Body of pancreas (tissue), 4 donors: ENCODE measurements around the gene CNGB1. TPM values are rescaled to one million over a fixed set of nuclear protein-coding genes. Genes with fewer than 3 reads are reported as not detected.

Source experiments
- ATAC-seq: fragments of 150-250 bp; one replicate; pipeline ENCODE4 v1.9.1; 2016
- DNase-seq, 4 donors: peaks; one replicate each; pipeline ENCODE4 v3.0.0-alpha.2; 2019
- H3K27ac ChIP-seq, 4 donors: fragments of 200-600 bp; sonication (generic); 1 replicate in 3 of 4; 2 replicates in 1 of 4; pipeline versions ENCODE4 v1.5.1 to v1.6.1; 2016 to 2019; ENCODE audit warnings: mild to moderate bottlenecking in 1 of 4, mixed read lengths in 1 of 4, moderate library complexity in 1 of 4
- H3K27me3 ChIP-seq, 2 donors: fragments of 200-600 bp; sonication (generic); one replicate each; pipeline ENCODE4 v1.6.0; 2016; ENCODE audit warnings: mild to moderate bottlenecking in 1 of 2
- H3K36me3 ChIP-seq, 2 donors: fragments of 200-600 bp; sonication (generic); replicated peaks in 1 of 2; 2 replicates each; pipeline ENCODE4 v1.5.1; 2016; ENCODE audit warnings: low read depth in 2 of 2; ENCODE audit not compliant: insufficient read depth in 1 of 2
- H3K4me1 ChIP-seq: fragments of 200-600 bp; sonication (generic); one replicate; pipeline ENCODE4 v1.6.0; 2016
- H3K4me3 ChIP-seq, 2 donors: fragments of 200-600 bp; sonication (generic); 1 replicate in 1 of 2; 2 replicates in 1 of 2; pipeline ENCODE4 v1.5.1; 2016 to 2019
- H3K9me3 ChIP-seq, 3 donors: fragments of 200-600 bp; sonication (generic); 1 replicate in 2 of 3; 2 replicates in 1 of 3; pipeline ENCODE4 v1.5.1; 2016
- POLR2A ChIP-seq, 3 donors: fragments of 450-650 bp; IDR thresholded peaks; one replicate each; pipeline ENCODE4 v1.6.1; 2016; ENCODE audit warnings: antibody characterized with exemption in 3 of 3, mild to moderate bottlenecking in 2 of 3
- WGBS, 2 donors: methylation state at CpG; one replicate each; pipeline ENCODE4 v1.1.5; 2017; 5-methylcytosine and 5-hydroxymethylcytosine counted together
- intact Hi-C: fragments of 100-400 bp; cut with DNase I; formaldehyde crosslinking; loops from one replicate; pipeline ENCODE4 v1.15.1; 2023
- total RNA-seq, 2 donors: library from RNA; depleted of rRNA; stranded (reverse); fragments of >200 nt; gene quantifications; one replicate each; pipeline ENCODE4 v1.1.0, GENCODE V29; 2016
- TF ChIP-seq, protein P1 (sequence below), 7 experiments: fragments of 450-650 bp in 4 of 7; fragments of 200-600 bp in 3 of 7; sonication (generic) in 3 of 7; IDR thresholded peaks; one replicate each; pipeline ENCODE4 v1.5.1; 2016 to 2019; ENCODE audit warnings: antibody characterized with exemption in 7 of 7

CNGB1 gene
- total RNA-seq, 2 donors from 2014 or later, result not detected

DNA sequence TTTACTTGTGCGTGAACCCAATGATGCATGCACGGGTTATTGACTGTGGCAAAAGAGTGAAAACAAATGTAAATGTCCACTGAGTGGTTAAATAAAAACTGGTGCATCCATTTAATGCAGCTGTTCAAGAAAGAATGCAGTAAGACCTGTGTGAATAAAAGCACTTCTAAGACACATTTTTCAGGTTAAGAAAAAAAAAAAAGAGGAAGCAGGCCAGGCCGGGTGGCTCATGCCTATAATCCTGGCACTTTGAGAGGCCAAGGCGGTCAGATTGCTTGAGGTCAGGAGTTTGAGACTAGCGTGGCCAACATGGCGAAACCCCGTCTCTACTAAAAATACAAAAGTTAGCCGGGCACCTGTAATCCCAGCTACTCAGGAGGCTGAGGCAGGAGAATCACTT lies 11.8 kb downstream of the CNGB1 start:
- H3K9me3 ChIP-seq, result no peaks in the 10 kb centered on the region
- WGBS, 2 donors, result 84 to 88% methylated on average over 8 of the region's 8 CpGs
- intact Hi-C loops, result no loop called here
- TF ChIP-seq, protein P1, sequence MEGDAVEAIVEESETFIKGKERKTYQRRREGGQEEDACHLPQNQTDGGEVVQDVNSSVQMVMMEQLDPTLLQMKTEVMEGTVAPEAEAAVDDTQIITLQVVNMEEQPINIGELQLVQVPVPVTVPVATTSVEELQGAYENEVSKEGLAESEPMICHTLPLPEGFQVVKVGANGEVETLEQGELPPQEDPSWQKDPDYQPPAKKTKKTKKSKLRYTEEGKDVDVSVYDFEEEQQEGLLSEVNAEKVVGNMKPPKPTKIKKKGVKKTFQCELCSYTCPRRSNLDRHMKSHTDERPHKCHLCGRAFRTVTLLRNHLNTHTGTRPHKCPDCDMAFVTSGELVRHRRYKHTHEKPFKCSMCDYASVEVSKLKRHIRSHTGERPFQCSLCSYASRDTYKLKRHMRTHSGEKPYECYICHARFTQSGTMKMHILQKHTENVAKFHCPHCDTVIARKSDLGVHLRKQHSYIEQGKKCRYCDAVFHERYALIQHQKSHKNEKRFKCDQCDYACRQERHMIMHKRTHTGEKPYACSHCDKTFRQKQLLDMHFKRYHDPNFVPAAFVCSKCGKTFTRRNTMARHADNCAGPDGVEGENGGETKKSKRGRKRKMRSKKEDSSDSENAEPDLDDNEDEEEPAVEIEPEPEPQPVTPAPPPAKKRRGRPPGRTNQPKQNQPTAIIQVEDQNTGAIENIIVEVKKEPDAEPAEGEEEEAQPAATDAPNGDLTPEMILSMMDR (IDR thresholded peaks at IDR 0.05), result no peak
- no peak for TF ChIP-seq POLR2A (IDR thresholded peaks at IDR 0.05)
- ATAC-seq (no peak), DNase-seq (no peak)
- peaks cover 20% of the 10 kb centered on the region for H3K4me1 ChIP-seq
- H3K27ac ChIP-seq, result no peak overlapping the region
- H3K36me3 ChIP-seq, result no peaks in the 10 kb centered on the region
- no peak overlapping the region for H3K4me3 ChIP-seq
- no peaks in the 10 kb centered on the region for H3K27me3 ChIP-seq

DNA sequence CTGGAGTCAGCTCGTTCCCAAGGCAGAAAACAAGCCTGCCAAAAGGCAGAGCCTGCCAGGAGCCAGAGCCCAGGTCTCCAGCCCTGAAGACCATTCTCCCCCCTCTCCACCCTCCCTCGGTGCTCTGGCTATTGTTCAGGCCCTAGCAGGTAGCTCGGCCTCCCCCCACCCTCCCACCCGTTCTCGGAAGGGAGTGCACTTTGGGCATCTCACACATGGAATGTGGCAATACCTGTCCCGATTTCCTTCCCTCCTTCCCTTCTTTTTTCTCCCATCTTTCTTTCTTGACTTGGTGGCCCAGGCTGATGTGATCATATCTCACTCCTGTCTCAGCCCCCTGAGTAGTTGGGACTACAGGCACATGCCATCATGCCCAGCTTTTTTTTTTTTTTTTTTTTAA lies 12.4 kb downstream of the CNGB1 start:
- DNase-seq, result no peak
- Histone ChIP-seq H3K27me3 (no peaks in the 10 kb centered on the region), H3K27ac (no peak overlapping the region), H3K4me3 (no peak overlapping the region), H3K9me3 (no peaks in the 10 kb centered on the region), H3K36me3 (no peaks in the 10 kb centered on the region), H3K4me1 (peaks cover 20% of the 10 kb centered on the region)
- WGBS, 2 donors, result 56 to 70% methylated on average over 6 of the region's 6 CpGs
- intact Hi-C loops, result no loop called here
- no peak for ATAC-seq
- no peak for TF ChIP-seq POLR2A (IDR thresholded peaks at IDR 0.05)
- TF ChIP-seq, protein P1 (IDR thresholded peaks at IDR 0.05), result no peak

DNA sequence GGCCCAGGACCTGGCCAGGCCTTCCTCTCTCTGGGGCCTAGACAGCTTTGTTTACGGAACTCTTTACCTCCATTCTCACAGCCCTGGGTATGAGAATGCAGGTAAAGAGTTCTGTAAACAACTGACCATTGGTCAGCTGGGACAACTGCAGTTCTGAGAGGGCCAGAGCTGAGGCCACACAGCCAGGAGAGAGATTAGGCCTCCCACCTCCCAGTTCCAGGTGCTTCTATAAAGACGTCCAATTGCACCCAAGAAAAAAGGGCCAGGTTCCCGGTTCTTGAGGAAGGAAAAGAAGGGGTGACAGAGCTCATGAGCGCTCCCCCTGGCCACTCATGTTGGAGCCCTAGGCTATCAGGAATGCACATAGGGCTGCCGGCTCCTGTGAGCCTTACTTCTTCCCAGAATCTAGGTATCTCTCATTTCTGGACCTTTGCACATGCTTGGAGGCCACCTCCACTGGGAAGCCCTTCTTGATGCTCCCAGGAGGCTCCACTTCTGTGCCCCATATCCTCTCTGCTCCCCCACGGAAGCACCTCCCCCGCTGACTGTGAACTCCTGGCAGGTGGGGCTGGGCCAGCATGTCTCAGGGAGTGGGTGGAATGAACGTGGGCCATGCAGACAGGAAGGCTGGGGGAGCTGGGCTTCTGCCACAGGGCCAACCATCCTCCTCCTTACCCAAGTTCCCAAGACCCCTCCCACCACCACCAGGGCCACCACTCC lies 13.1 kb downstream of the CNGB1 start:
- Histone ChIP-seq H3K27ac (no peak overlapping the region), H3K4me3 (no peak overlapping the region), H3K36me3 (no peaks in the 10 kb centered on the region), H3K9me3 (no peaks in the 10 kb centered on the region), H3K27me3 (no peaks in the 10 kb centered on the region), H3K4me1 (peaks cover 20% of the 10 kb centered on the region)
- 89 to 91% methylated on average over 8 of the region's 8 CpGs for WGBS, 2 donors
- no peak for ATAC-seq
- no peak for TF ChIP-seq POLR2A (IDR thresholded peaks at IDR 0.05)
- TF ChIP-seq, protein P1 (IDR thresholded peaks at IDR 0.05), result no peak
- intact Hi-C loops, result no loop called here
- DNase-seq, result no peak

DNA sequence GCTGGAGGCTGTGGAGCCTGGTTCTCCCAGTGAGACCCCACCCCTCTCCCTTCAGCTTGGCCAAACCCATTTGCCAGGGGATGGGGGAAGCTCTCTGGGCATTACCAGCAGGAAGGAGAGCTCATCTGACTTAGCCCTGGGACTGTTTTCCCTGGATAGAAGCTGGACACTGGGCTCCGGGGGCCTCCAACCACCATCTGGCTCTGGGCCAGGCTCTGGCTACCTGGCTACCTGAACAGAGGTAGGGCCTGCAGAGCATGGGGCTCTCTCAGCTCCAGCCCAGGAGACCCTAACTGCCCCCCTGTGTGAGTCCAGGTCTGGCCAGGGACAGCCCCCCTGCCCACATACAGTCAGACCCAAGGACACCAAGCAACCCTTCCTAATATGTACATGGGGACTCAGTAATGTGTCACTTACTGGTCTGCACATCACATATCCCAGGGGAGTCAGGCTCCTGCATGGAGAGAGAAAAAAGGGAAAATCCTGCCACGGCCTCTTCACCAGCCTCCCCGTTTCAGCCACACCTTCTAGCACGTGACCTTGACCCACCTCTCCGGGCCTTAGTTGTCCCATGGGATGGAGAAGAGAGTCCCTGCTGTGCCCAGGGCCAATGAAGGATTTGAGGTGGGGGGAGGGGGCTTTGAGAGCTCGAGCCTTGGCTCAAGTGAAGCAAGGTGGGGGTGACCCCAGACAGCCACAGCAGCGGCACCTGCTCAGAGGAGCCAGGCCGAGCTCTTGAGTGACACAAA lies 13.8 kb downstream of the CNGB1 start:
- H3K36me3 ChIP-seq, result no peaks in the 10 kb centered on the region
- ATAC-seq, result no peak
- peaks cover 20% of the 10 kb centered on the region for H3K4me1 ChIP-seq
- intact Hi-C loops, result no loop called here
- DNase-seq, result no peak
- no peaks in the 10 kb centered on the region for H3K27me3 ChIP-seq
- TF ChIP-seq POLR2A (IDR thresholded peaks at IDR 0.05), result no peak
- TF ChIP-seq, protein P1 (IDR thresholded peaks at IDR 0.05), result no peak
- no peaks in the 10 kb centered on the region for H3K9me3 ChIP-seq
- H3K27ac ChIP-seq, result no peak overlapping the region
- no peak overlapping the region for H3K4me3 ChIP-seq
- 65 to 67% methylated on average over 6 to 8 of the region's 8 CpGs for WGBS, 2 donors
